Esophagus squamous epithelium (tissue), 5 donors: ENCODE data around the gene LRRC71. TPM values are rescaled to one million over a fixed set of nuclear protein-coding genes. Genes with fewer than 3 reads are reported as not detected.

Experiments used
- DNase-seq: peaks from one replicate; lab custom pipeline; 2025; lab: John Stamatoyannopoulos, UW
- H3K27ac ChIP-seq, 4 donors: fragments of 200-600 bp; sonication (generic); one replicate each; pipeline ENCODE4 v1.5.1; 2016 to 2019; ENCODE audit warnings: mild to moderate bottlenecking in 1 of 4
- H3K27me3 ChIP-seq, 4 donors: fragments of 200-600 bp; sonication (generic); 1 replicate in 3 of 4; 2 replicates in 1 of 4; pipeline versions ENCODE4 v1.5.1 to v1.6.0; 2017 to 2021; ENCODE audit warnings: antibody characterized with exemption in 1 of 4
- H3K36me3 ChIP-seq, 3 donors: fragments of 200-600 bp; sonication (generic); one replicate each; pipeline ENCODE4 v1.5.1; 2016 to 2019
- H3K4me1 ChIP-seq, 3 donors: fragments of 200-600 bp; sonication (generic); one replicate each; pipeline ENCODE4 v1.5.1; 2017 to 2019
- H3K4me3 ChIP-seq, 4 donors: fragments of 200-600 bp; sonication (generic); 1 replicate in 3 of 4; 2 replicates in 1 of 4; pipeline ENCODE4 v1.5.1; 2016 to 2019; ENCODE audit warnings: mild to moderate bottlenecking in 2 of 4, moderate library complexity in 1 of 4
- H3K9me3 ChIP-seq, 3 donors: fragments of 200-600 bp; sonication (generic); one replicate each; pipeline ENCODE4 v1.5.1; 2016 to 2019
- CTCF ChIP-seq, 6 experiments: fragments of 450-650 bp in 4 of 6; fragments of 200-600 bp in 2 of 6; sonication (generic) in 2 of 6; IDR thresholded peaks; one replicate each; pipeline ENCODE4 v1.5.1; 2016 to 2019; ENCODE audit warnings: antibody characterized with exemption in 6 of 6, mild to moderate bottlenecking in 4 of 6, moderate library complexity in 4 of 6
- POLR2A ChIP-seq, 4 donors: fragments of 450-650 bp; IDR thresholded peaks; one replicate each; pipeline ENCODE4 v1.6.1; 2017; ENCODE audit warnings: antibody characterized with exemption in 4 of 4, mild to moderate bottlenecking in 4 of 4, moderate library complexity in 3 of 4
- WGBS, 2 donors: methylation state at CpG; one replicate each; pipeline ENCODE4 v1.1.5; 2018; 5-methylcytosine and 5-hydroxymethylcytosine counted together
- intact Hi-C: fragments of 100-400 bp; cut with DNase I; formaldehyde crosslinking; loops from one replicate; pipeline ENCODE4 v1.15.0; 2022
- small RNA-seq, 4 donors: library from RNA; depleted of rRNA; stranded (forward); fragments of <200 nt; gene quantifications; one replicate each; pipeline ENCODE3, GENCODE V24; 2016
- total RNA-seq, 4 donors: library from RNA; depleted of rRNA; stranded (reverse); fragments of >200 nt; gene quantifications; one replicate each; pipeline ENCODE4 v1.1.0, GENCODE V29; 2016
- donor health status: DM: yes; HTN: yes; CAD: no.

LRRC71 gene
- total RNA-seq, 4 donors from 2014 or later = not detected

- intact Hi-C loops = no loop called here
- DNase-seq = no peak
- Histone ChIP-seq H3K9me3 (no peaks in the 10 kb centered on the region), H3K27me3 (no peaks in the 10 kb centered on the region), H3K4me3 (no peak overlapping the region), H3K4me1 (no peaks in the 10 kb centered on the region), H3K36me3 (peaks cover 3 to 99% (median 14%) of the 10 kb centered on the region in 3 donors), H3K27ac (no peak overlapping the region)
- no peak for TF ChIP-seq POLR2A (IDR thresholded peaks at IDR 0.05)
- TF ChIP-seq CTCF (IDR thresholded peaks at IDR 0.05) = no peak
- 95 to 100% methylated on average over 3 of the region's 3 CpGs for WGBS, 2 donors
Observed at GRCh38 chr1:156969496-156969895, 49.1 kb downstream of the LRRC71 start.

- no peaks in the 10 kb centered on the region for H3K4me1 ChIP-seq
- no peak overlapping the region for H3K27ac ChIP-seq
- H3K27me3 ChIP-seq = no peaks in the 10 kb centered on the region
- no peak overlapping the region for H3K4me3 ChIP-seq
- no peak for TF ChIP-seq CTCF (IDR thresholded peaks at IDR 0.05)
- no peak for TF ChIP-seq POLR2A (IDR thresholded peaks at IDR 0.05)
- peaks cover 3 to 99% (median 14%) of the 10 kb centered on the region in 3 donors for H3K36me3 ChIP-seq
- DNase-seq = no peak
- 82 to 93% methylated on average over 3 of the region's 3 CpGs for WGBS, 2 donors
- intact Hi-C loops = no loop called here
- no peaks in the 10 kb centered on the region for H3K9me3 ChIP-seq
Observed at GRCh38 chr1:156970017-156970416, 49.6 kb downstream of the LRRC71 start.

- Histone ChIP-seq H3K9me3 (no peaks in the 10 kb centered on the region), H3K27ac (no peak overlapping the region), H3K27me3 (no peaks in the 10 kb centered on the region), H3K4me3 (no peak overlapping the region), H3K36me3 (peaks cover 0 to 100% (median 31%) of the 10 kb centered on the region in 3 donors), H3K4me1 (no peaks in the 10 kb centered on the region)
- intact Hi-C loops = no loop called here
- 89 to 91% methylated on average over 2 of the region's 2 CpGs for WGBS, 2 donors
- DNase-seq = no peak
- no peak for TF ChIP-seq CTCF (IDR thresholded peaks at IDR 0.05)
Observed at GRCh38 chr1:156973417-156973816, 53.0 kb downstream of the LRRC71 start.

GRCh38 chr1:156975084-156975483 lies 54.7 kb downstream of the LRRC71 start:
- peaks cover 0 to 100% (median 25%) of the 10 kb centered on the region in 3 donors for H3K36me3 ChIP-seq
- no peak overlapping the region for H3K27ac ChIP-seq
- no peak for DNase-seq
- H3K27me3 ChIP-seq = no peaks in the 10 kb centered on the region
- H3K4me3 ChIP-seq = no peak overlapping the region
- WGBS, 2 donors = 68 to 77% methylated on average over 2 of the region's 2 CpGs
- no peaks in the 10 kb centered on the region for H3K4me1 ChIP-seq
- H3K9me3 ChIP-seq = no peaks in the 10 kb centered on the region
- intact Hi-C loops = no loop called here
- no peak for TF ChIP-seq POLR2A (IDR thresholded peaks at IDR 0.05)
- no peak for TF ChIP-seq CTCF (IDR thresholded peaks at IDR 0.05)

GRCh38 chr1:156980551-156980950 lies 60.1 kb downstream of the LRRC71 start:
- no peaks in the 10 kb centered on the region for H3K9me3 ChIP-seq
- no peaks in the 10 kb centered on the region for H3K4me1 ChIP-seq
- H3K27me3 ChIP-seq = no peaks in the 10 kb centered on the region
- no peak for TF ChIP-seq CTCF (IDR thresholded peaks at IDR 0.05)
- no peak for TF ChIP-seq POLR2A (IDR thresholded peaks at IDR 0.05)
- DNase-seq = no peak
- peaks cover 0 to 98% (median 22%) of the 10 kb centered on the region in 3 donors for H3K36me3 ChIP-seq
- H3K27ac ChIP-seq = no peak overlapping the region
- intact Hi-C loops = no loop called here
- no peak overlapping the region for H3K4me3 ChIP-seq
- WGBS, 2 donors = 49 to 50% methylated on average over 4 of the region's 4 CpGs

Small RNA genes within 50 kb of the gene (small RNA-seq; reads per million reads assigned to genes)
- 0 reads per million in 4 donors for gene MIR765

Other genes starting within 250 kb of the LRRC71 start
- 1 to 10 TPM; 3.5 to 8.0 (median 5.4) TPM for gene NES, start 243.2 kb upstream of the LRRC71 start, total RNA-seq
- 100 to 1,000 TPM; 149 to 916 (median 441) TPM for gene CRABP2, start 215.0 kb upstream of the LRRC71 start, total RNA-seq
- 10 to 100 TPM in 3 of 4 donors, 1 to 10 TPM in 1; 9.7 to 44.9 (median 17.6) TPM for gene METTL25B, start 192.2 kb upstream of the LRRC71 start, total RNA-seq
- 10 to 100 TPM; 22.3 to 32.8 (median 28.4) TPM for gene ISG20L2, start 191.9 kb upstream of the LRRC71 start, total RNA-seq
- 10 to 100 TPM; 39.5 to 45.8 (median 42.3) TPM for gene MRPL24, start 179.5 kb upstream of the LRRC71 start, total RNA-seq
- gene HDGF, start 169.0 kb upstream of the LRRC71 start, total RNA-seq = 100 to 1,000 TPM; 180 to 278 (median 236) TPM
- gene PRCC, start 153.1 kb upstream of the LRRC71 start, total RNA-seq = 10 to 100 TPM; 35.6 to 42.6 (median 38.3) TPM
- gene SH2D2A, start 103.8 kb upstream of the LRRC71 start, total RNA-seq = 1 to 10 TPM in 2 of 4 donors, under 1 TPM in 1, not detected in 1; 0.32 to 2.0 (median 1.7) TPM
- not detected for gene INSRR, start 61.5 kb upstream of the LRRC71 start, total RNA-seq
- gene NTRK1, start 59.8 kb upstream of the LRRC71 start, total RNA-seq = under 1 TPM in 2 of 4 donors, not detected in 2; 0.09 to 0.57 TPM
- 1 to 10 TPM; 1.1 to 4.6 (median 2.7) TPM for gene PEAR1, start 26.9 kb upstream of the LRRC71 start, total RNA-seq
- 10 to 100 TPM; 15.5 to 24.2 (median 19.4) TPM for gene ARHGEF11, start 125.1 kb downstream of the LRRC71 start, total RNA-seq
- not detected for gene ETV3L, start 179.2 kb downstream of the LRRC71 start, total RNA-seq
- gene ETV3, start 217.8 kb downstream of the LRRC71 start, total RNA-seq = 10 to 100 TPM; 25.0 to 31.4 (median 27.3) TPM